K562 (cell line): ENCODE results near the gene MAZ. TPM values are rescaled to one million over a fixed set of nuclear protein-coding genes. Genes with fewer than 3 reads are reported as not detected.

Experiments
- CTCF ChIP-seq, 3 experiments: IDR thresholded peaks in 2 of 3; conservative IDR thresholded peaks in 1 of 3; 2 replicates each; pipeline ENCODE4 v1.5.1; 2011 to 2012; ENCODE audit warnings: low read length in 3 of 3, mild to moderate bottlenecking in 3 of 3, control low read depth in 2 of 3, improper control_type of control experiment in 1 of 3, inconsistent platforms in 1 of 3, low read depth in 1 of 3, mixed read lengths in 1 of 3, moderate library complexity in 1 of 3; ENCODE audit not compliant: insufficient read depth in 2 of 3
- GATAD2A ChIP-seq: fragments of 450-650 bp; IDR thresholded peaks from 2 replicates; pipeline ENCODE4 v1.6.1; 2017
- HLTF ChIP-seq: fragments of 450-650 bp; IDR thresholded peaks from 2 replicates; pipeline ENCODE4 v1.6.1; 2016
- JUND ChIP-seq, 2 experiments: IDR thresholded peaks; 2 replicates in 1 of 2; 3 replicates in 1 of 2; pipeline ENCODE4 v1.6.1; 2011; ENCODE audit warnings: borderline replicate concordance in 2 of 2, low read depth in 2 of 2, low read length in 2 of 2, improper control_type of control experiment in 1 of 2, missing biosample characterization in 1 of 2, missing genetic modification characterization in 1 of 2, missing genetic modification reagents in 1 of 2
- KDM4B ChIP-seq, 2 experiments: fragments of 450-650 bp in 1 of 2; sonication (generic) in 1 of 2; IDR thresholded peaks; 2 replicates each; pipeline ENCODE4 v1.6.1; 2016 to 2017; ENCODE audit warnings: borderline replicate concordance in 2 of 2, antibody characterized with exemption in 1 of 2, low read depth in 1 of 2, mild to moderate bottlenecking in 1 of 2
- KLF16 ChIP-seq: IDR thresholded peaks from 2 replicates; pipeline ENCODE4 v1.6.1; 2016; ENCODE audit warnings: antibody characterized with exemption
- MAZ ChIP-seq, 2 experiments: fragments of 450-650 bp in 1 of 2; sonication (generic) in 1 of 2; formaldehyde crosslinking; IDR thresholded peaks in 1 of 2; conservative IDR thresholded peaks in 1 of 2; 2 replicates each; pipeline versions ENCODE4 v1.4.0 to v1.5.0; 2020; ENCODE audit warnings: mild to moderate bottlenecking in 1 of 2, missing genetic modification reagents in 1 of 2
- MLLT1 ChIP-seq, 2 experiments: fragments of 450-650 bp; IDR thresholded peaks; 2 replicates each; pipeline ENCODE4 v1.6.1; 2016
- RCOR1 ChIP-seq, 2 experiments: IDR thresholded peaks; 2 replicates each; pipeline ENCODE4 v1.6.1; 2012; ENCODE audit warnings: low read depth in 2 of 2, low read length in 2 of 2, borderline replicate concordance in 1 of 2, improper control_type of control experiment in 1 of 2
- RUNX1 ChIP-seq: sonication (generic); IDR thresholded peaks from 2 replicates; pipeline ENCODE4 v1.6.1; 2016; ENCODE audit warnings: antibody characterized with exemption, low read depth
- SMARCA4 ChIP-seq: fragments of 450-650 bp; IDR thresholded peaks from 2 replicates; pipeline ENCODE4 v1.6.1; 2016
- SREBF1 ChIP-seq: fragments of 150-350 bp; IDR thresholded peaks from 2 replicates; pipeline ENCODE4 v1.6.1; 2014; ENCODE audit warnings: antibody characterized with exemption, low read depth, low read length, borderline replicate concordance
- TAF7 ChIP-seq: fragments of 450-650 bp; IDR thresholded peaks from 2 replicates; pipeline ENCODE4 v1.6.1; 2016; ENCODE audit warnings: missing genetic modification characterization, missing compliant biosample characterization
- ZEB2 ChIP-seq: fragments of 450-650 bp; IDR thresholded peaks from 2 replicates; pipeline ENCODE4 v1.6.1; 2016
- ZNF165 ChIP-seq: fragments of 250-450 bp; sonication (Bioruptor Pico); IDR thresholded peaks from 2 replicates; pipeline ENCODE4 v1.4.0; 2020; ENCODE audit warnings: borderline replicate concordance
- ZNF224 ChIP-seq: sonication (generic); formaldehyde crosslinking; IDR thresholded peaks from 2 replicates; pipeline ENCODE4 v1.8.0; 2022; ENCODE audit warnings: mild to moderate bottlenecking, missing genetic modification reagents
- ZNF518B ChIP-seq: fragments of 250-450 bp; sonication (Bioruptor Pico); IDR thresholded peaks from 2 replicates; pipeline ENCODE4 v1.5.0; 2021; ENCODE audit warnings: mild to moderate bottlenecking, moderate library complexity
- ZNF584 ChIP-seq: fragments of 200-800 bp; sonication (Bioruptor generic); IDR thresholded peaks from 2 replicates; pipeline ENCODE4 v1.6.1; 2016; ENCODE audit warnings: low read depth, mild to moderate bottlenecking, missing genetic modification characterization, missing compliant biosample characterization
- ZNF644 ChIP-seq: fragments of 200-800 bp; sonication (Bioruptor generic); IDR thresholded peaks from 2 replicates; pipeline ENCODE4 v1.6.1; 2016; ENCODE audit warnings: low read depth, missing genetic modification characterization, missing compliant biosample characterization
- ZSCAN29 ChIP-seq: fragments of 450-650 bp; IDR thresholded peaks from 2 replicates; pipeline ENCODE4 v1.6.1; 2017
- polyA plus RNA-seq, 8 experiments: library from polyadenylated mRNA; depleted of rRNA in 4 of 8; stranded (reverse) in 5 of 8; unstranded in 3 of 8; fragments of >200 nt; fragmentation: Nextera tagmentation in 2 of 8; fragmentation: Illumina TruSeq in 1 of 8; extraction: Ambion mirVana in 2 of 8; extraction: Trizol in 1 of 8; gene quantifications; 2 replicates each; pipeline versions ENCODE4 v1.2.1 to v1.2.3, GENCODE V29; 2011 to 2014; ENCODE audit warnings: inconsistent platforms in 1 of 8, missing spikeins in 1 of 8
- total RNA-seq, 7 experiments: library from RNA; depleted of rRNA in 6 of 7; stranded (reverse); fragments of >200 nt in 6 of 7; fragmentation: Illumina TruSeq in 2 of 7; extraction: Trizol in 2 of 7; gene quantifications; 2 replicates each; pipeline versions ENCODE4 v1.2.1 to v1.2.3, GENCODE V29; 2011 to 2021; ENCODE audit warnings: low replicate concordance in 1 of 7

MAZ gene
- total and polyA plus RNA-seq, 9 of the 15 experiments (the other 6 are each of a cell fraction or from before 2014, with no cell fraction given): 45.4 to 532 (median 250) TPM

- TF ChIP-seq ZNF518B (CRISPR knock-in tag): no peak
- TF ChIP-seq GATAD2A: 0 out of 2 replicates have a peak, but pooled peaks have one; percentile 23
- peak; percentile 98 for TF ChIP-seq ZNF584
- 0 out of 4 replicates have a peak, but pooled peaks of 1 of the 2 experiments have one; percentile 52 for TF ChIP-seq MLLT1 (IDR thresholded peaks at IDR 0.05)
- peak; percentile 100 for TF ChIP-seq MAZ (CRISPR knock-in tag; conservative IDR thresholded peaks at IDR 0.05 in 1 of 2, IDR thresholded peaks at IDR 0.05 in 1 of 2)
- 0 out of 2 replicates have a peak, but pooled peaks have one; percentile 22 for TF ChIP-seq SMARCA4
- no peak for TF ChIP-seq ZNF224
- peak; percentile 77 for TF ChIP-seq JUND (IDR thresholded peaks at IDR 0.05; ENCODE audit: borderline replicate concordance, low read depth, low read length)
- peak; percentile 34; the same call in 1 of the 3 replicates for TF ChIP-seq JUND (tag; IDR thresholded peaks at IDR 0.05; ENCODE audit: borderline replicate concordance, low read depth, low read length)
- peak; percentile 12; the same call in 1 of the 2 replicates for TF ChIP-seq ZEB2
- peak; percentile 81 for TF ChIP-seq TAF7 (tag)
- TF ChIP-seq RUNX1: no peak
- peak; percentile 86 for TF ChIP-seq KLF16
- TF ChIP-seq ZNF165 (CRISPR knock-in tag): no peak
- no peak for TF ChIP-seq ZSCAN29
- no peak; a peak in 1 of 6 replicates for TF ChIP-seq CTCF (IDR thresholded peaks at IDR 0.05 in 2 of 3, conservative IDR thresholded peaks at IDR 0.05 in 1 of 3; ENCODE audit: insufficient read depth in 2 of 3, low read depth in 1 of 3, low read length in 3 of 3)
- no peak; the same call in 1 of the 2 replicates for TF ChIP-seq HLTF
- no peak for TF ChIP-seq SREBF1
- peak; percentile 91; the same call in 1 of the 2 replicates for TF ChIP-seq ZNF644 (tag)
- TF ChIP-seq KDM4B (IDR thresholded peaks at IDR 0.05; ENCODE audit: borderline replicate concordance in 2 of 2, low read depth in 1 of 2): peak in 1 of 2 experiments; percentile 90; a peak in 2 of 4 replicates
- TF ChIP-seq RCOR1 (IDR thresholded peaks at IDR 0.05; ENCODE audit: borderline replicate concordance in 1 of 2, low read depth in 2 of 2, low read length in 2 of 2): peak; percentile 9 to 52; a peak in 2 of 4 replicates
Measured at GRCh38 chr16:29805232-29806098, 864 bp upstream of the MAZ start (continued).
